GM12892 (cell line): ENCODE results near the gene CCDC102A.

Experiments used
- POLR2A ChIP-seq: IDR thresholded peaks from 2 replicates; pipeline ENCODE4 v1.6.1; 2011; ENCODE audit warnings: low read depth, low read length, control low read depth
- POLR2AphosphoS5 ChIP-seq: IDR thresholded peaks from 2 replicates; pipeline ENCODE4 v1.6.1; 2011; ENCODE audit warnings: low read depth, low read length, control low read depth
- TAF1 ChIP-seq: IDR thresholded peaks from 2 replicates; pipeline ENCODE4 v1.6.1; 2011; ENCODE audit warnings: low read depth, mild to moderate bottlenecking, control low read depth, low read length, borderline replicate concordance

DNA sequence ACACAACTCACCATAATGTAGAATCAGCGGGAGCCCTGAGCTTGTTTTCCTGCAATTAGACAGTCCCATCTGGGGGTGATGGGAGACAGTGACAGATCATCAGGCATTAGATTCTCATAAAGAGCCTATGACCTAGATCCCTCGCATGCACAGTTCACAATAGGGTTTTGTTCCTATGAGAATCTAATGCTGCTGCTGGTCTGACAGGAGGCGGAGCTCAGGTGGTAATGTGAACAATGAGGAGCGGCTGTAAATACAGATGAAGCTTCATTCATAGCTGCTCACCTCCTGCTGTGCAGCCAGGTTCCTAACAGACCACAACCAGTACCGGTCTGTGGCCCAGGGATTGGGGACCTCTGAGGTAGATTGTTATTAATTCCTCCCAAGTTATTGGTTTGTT lies 47.1 kb downstream of the CCDC102A start:
- no peak for TF ChIP-seq POLR2A
- no peak for TF ChIP-seq POLR2AphosphoS5
- TF ChIP-seq TAF1: no peak
